B cell (primary cell): ENCODE results near the gene SNAPC4.

Experiments
- EZH2 ChIP-seq: IDR thresholded peaks from 2 replicates; pipeline ENCODE4 v1.6.1; 2012; ENCODE audit warnings: borderline replicate concordance, low read depth, mild to moderate bottlenecking, moderate library complexity, low read length; ENCODE audit not compliant: insufficient read depth, poor library complexity, severe bottlenecking
- TF ChIP-seq, protein P1 (sequence below): fragments of 200-600 bp; IDR thresholded peaks from one replicate; pipeline ENCODE4 v1.8.0; 2022; ENCODE audit warnings: antibody characterized with exemption, mild to moderate bottlenecking

DNA sequence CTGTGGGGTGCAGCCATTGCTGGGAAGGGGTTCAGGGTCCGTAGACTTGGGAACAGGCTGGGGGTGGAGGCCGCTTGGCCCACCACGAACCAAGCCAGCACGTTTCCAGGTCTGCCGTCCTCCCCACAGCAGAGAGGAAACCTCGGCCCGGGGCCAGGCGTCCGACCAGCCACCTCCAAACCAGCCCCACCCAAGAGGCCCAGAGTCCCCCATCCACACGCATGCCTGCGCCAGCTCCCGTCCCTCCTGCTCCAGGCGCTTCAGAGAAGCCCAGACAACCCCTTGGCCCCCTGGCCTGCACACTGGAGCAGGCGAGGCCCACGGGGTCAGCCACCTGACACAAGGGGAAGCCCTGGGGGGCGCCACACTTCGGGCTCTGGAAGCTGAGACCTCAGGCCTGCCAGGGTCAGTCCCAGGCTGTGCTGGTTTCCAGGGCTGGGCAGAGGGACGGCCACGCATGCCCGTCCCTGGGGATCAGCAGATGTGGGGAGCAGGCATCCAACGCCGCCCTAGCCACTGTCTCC is 42.7 kb downstream of the SNAPC4 start:
- TF ChIP-seq, protein P1, sequence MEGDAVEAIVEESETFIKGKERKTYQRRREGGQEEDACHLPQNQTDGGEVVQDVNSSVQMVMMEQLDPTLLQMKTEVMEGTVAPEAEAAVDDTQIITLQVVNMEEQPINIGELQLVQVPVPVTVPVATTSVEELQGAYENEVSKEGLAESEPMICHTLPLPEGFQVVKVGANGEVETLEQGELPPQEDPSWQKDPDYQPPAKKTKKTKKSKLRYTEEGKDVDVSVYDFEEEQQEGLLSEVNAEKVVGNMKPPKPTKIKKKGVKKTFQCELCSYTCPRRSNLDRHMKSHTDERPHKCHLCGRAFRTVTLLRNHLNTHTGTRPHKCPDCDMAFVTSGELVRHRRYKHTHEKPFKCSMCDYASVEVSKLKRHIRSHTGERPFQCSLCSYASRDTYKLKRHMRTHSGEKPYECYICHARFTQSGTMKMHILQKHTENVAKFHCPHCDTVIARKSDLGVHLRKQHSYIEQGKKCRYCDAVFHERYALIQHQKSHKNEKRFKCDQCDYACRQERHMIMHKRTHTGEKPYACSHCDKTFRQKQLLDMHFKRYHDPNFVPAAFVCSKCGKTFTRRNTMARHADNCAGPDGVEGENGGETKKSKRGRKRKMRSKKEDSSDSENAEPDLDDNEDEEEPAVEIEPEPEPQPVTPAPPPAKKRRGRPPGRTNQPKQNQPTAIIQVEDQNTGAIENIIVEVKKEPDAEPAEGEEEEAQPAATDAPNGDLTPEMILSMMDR: no peak
- TF ChIP-seq EZH2: no peak
